Dermis lymphatic vessel endothelial cell (primary cell): ENCODE measurements around the gene SNAI3. TPM values are rescaled to one million over a fixed set of nuclear protein-coding genes. Genes with fewer than 3 reads are reported as not detected.

Source experiments
- total RNA-seq: library from RNA; depleted of rRNA; stranded (reverse); fragments of >200 nt; gene quantifications from 2 replicates; pipeline ENCODE4 v1.2.1, GENCODE V29; 2014

The SNAI3 gene
- total RNA-seq: 0.11 and 0.17 TPM in 2 replicates

GRCh38 chr16:88686439-88687253 lies at the start of gene SNAI3:
Gene SNAI3 (minus strand): TSS chr16:88686507. CDS start chr16:88686406, 101 bp downstream.

GRCh38 chr16:88706229-88706964 lies 20.1 kb upstream of the SNAI3 start, which contains the start of the genes CTU2 and RNF166:
Gene CTU2 (plus strand): TSS chr16:88706503. CDS start chr16:88706531, 28 bp downstream.
Gene RNF166 (minus strand): TSS chr16:88706408. CDS start chr16:88706325, 83 bp downstream.

GRCh38 chr16:88662843-88663606 lies 23.3 kb downstream of the SNAI3 start, which contains the start of gene MVD:
Gene MVD (minus strand): TSS chr16:88663091. CDS start chr16:88663080, 11 bp downstream.

GRCh38 chr16:88650749-88651275 lies 35.5 kb downstream of the SNAI3 start, which contains the start of gene CYBA:
Gene CYBA (minus strand): TSS chr16:88651053. CDS start chr16:88651013, 40 bp downstream.

GRCh38 chr16:88638323-88639230 lies 47.7 kb downstream of the SNAI3 start, which contains the start of gene IL17C:
Gene IL17C (plus strand): TSS chr16:88638572. CDS start chr16:88638642, 70 bp downstream.

Other genes starting within 250 kb of the SNAI3 start
- 0.33 and 0.69 TPM in 2 replicates for gene ZFPM1, start 233.2 kb downstream of the SNAI3 start, total RNA-seq
- 7.5 and 8.7 TPM in 2 replicates for gene ZC3H18, start 116.1 kb downstream of the SNAI3 start, total RNA-seq
- not detected in 2 replicates for gene IL17C, start 47.9 kb downstream of the SNAI3 start, total RNA-seq
- gene CYBA, start 35.5 kb downstream of the SNAI3 start, total RNA-seq: 329 and 521 TPM in 2 replicates
- 30.0 and 38.9 TPM in 2 replicates for gene MVD, start 23.4 kb downstream of the SNAI3 start, total RNA-seq
- 9.7 and 11.5 TPM in 2 replicates for gene RNF166, start 19.9 kb upstream of the SNAI3 start, total RNA-seq
- 8.9 and 10.1 TPM in 2 replicates for gene CTU2, start 20.0 kb upstream of the SNAI3 start, total RNA-seq
- gene PIEZO1, start 98.7 kb upstream of the SNAI3 start, total RNA-seq: 309 and 321 TPM in 2 replicates
- 0.77 and 0.98 TPM in 2 replicates for gene CDT1, start 117.3 kb upstream of the SNAI3 start, total RNA-seq
- gene APRT, start 125.4 kb upstream of the SNAI3 start, total RNA-seq: 67.5 and 72.0 TPM in 2 replicates
- 11.2 and 15.6 TPM in 2 replicates for gene GALNS, start 170.4 kb upstream of the SNAI3 start, total RNA-seq
- gene TRAPPC2L, start 170.6 kb upstream of the SNAI3 start, total RNA-seq: 31.5 and 38.0 TPM in 2 replicates
- not detected in 2 replicates for gene PABPN1L, start 180.2 kb upstream of the SNAI3 start, total RNA-seq